Renal pelvis (tissue), 4 donors: Measurements from ENCODE around the gene SEC61G. TPM values are rescaled to one million over a fixed set of nuclear protein-coding genes. Genes with fewer than 3 reads are reported as not detected.
A peak's percentile ranks its signal among the peaks of the same experiment; 100 is the strongest.

ENCODE experiments used
- DNase-seq: peaks from one replicate; pipeline ENCODE4 v3.0.0-alpha.2; 2013
- polyA plus RNA-seq, 3 donors: library from polyadenylated mRNA; unstranded; fragments of 120-200 nt; gene quantifications; one replicate each; pipeline ENCODE4 v1.2.1, GENCODE V29; 2013; ENCODE audit not compliant: insufficient read length in 3 of 3

SEC61G gene
- polyA plus RNA-seq, 3 donors: 163 to 183 (median 170) TPM

DNA sequence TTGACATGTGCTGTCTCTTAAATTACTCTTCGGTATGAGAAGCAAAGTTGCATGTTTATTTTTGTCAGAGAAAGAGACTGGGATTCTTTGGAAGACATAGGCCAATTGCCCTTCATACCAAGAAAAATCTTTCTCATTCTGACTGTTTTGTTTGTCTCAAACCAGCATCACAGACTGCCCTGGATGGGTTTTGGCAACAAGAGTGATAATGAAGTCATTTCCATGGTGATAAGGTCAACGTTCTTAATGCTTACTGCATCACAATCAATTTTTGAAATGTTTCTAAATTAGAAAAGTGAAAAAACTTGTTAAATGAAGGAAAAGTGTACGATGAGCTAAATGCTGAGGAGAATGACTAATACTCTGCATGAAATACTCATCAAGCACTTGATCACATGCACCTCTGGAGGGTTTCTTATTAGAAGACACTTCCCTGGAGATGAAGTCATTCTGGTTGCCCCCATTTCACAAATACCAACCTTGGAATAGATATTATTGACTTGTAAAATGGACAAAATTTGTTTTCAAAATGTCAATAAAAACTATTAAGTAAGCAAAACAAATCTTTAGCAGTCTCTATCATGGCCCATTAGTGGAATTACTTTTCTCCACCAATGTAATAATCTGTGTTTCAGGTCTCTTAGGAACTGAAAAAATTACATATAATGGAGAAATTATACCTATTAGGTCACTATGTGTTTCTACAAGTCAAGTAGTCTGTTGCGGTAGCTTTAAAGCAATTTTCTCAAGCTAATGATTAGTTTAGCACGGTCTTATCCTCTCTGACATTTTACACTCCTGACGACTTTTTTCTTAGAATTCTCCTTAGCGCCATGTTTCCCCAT lies 19.9 kb upstream of the SEC61G start:
- no peak for DNase-seq

DNA sequence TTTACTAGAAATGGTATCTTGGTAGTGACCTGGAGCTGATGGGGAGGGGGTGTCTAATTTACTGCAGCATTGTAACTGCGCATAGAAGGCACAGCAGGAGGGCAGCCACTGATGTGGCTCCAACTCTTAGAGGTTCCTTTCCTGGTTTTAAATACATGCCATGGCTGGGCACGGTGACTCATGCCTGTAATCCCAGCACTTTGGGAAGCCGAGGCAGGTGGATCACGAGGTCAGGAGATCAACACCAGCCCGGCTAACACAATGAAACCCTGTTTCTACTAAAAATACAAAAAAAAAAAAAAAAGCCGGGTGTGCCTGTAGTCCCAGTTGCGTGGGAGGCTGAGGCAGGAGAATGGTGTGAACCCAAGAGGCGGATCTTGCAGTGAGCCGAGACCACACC lies 19.2 kb upstream of the SEC61G start:
- DNase-seq: no peak

DNA sequence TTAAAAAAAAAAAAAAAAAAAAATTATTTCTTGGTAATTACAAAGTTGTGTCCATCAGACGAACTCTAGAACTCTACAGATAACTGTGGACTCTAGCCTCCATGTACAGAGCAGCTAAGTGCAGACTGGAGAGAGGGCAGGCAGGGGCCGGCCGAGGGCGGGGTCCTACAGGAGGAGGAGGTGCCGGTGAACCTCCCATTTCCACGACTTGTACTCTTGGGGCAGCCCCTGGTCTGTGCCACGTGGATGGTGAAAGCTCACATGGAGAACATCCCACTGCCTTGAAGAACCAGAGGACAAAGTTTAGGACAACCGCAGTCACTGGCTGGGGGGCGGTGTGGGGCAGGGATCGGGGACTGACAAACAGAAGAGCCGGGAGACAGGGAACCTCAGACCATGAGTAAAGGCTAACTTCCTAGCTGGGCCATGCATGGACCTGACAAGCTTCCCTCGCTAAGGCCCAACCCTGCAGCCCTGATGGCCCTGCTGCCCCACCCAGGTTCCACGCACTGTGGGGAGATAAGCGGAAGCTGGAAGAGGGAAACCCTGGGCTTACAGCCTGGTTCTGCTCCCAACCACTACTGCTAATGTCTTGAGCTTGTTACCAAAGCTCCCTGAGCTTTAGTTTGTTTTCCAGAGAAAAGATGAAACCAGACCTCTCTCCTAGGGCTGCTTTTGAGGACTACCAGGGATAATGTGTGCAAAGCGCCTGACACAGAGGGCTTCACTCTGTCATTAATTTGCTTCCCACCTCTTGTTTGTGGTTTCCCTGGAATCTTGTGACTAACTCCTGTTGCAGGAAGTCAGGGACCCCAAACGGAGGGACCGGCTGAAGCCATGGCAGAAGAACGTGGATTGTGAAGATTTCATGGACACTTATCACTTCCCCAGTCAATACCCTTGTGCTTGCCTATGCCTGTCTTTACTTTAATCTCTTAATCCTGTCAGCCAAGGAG lies 16.1 kb upstream of the SEC61G start:
- no peak for DNase-seq

DNA sequence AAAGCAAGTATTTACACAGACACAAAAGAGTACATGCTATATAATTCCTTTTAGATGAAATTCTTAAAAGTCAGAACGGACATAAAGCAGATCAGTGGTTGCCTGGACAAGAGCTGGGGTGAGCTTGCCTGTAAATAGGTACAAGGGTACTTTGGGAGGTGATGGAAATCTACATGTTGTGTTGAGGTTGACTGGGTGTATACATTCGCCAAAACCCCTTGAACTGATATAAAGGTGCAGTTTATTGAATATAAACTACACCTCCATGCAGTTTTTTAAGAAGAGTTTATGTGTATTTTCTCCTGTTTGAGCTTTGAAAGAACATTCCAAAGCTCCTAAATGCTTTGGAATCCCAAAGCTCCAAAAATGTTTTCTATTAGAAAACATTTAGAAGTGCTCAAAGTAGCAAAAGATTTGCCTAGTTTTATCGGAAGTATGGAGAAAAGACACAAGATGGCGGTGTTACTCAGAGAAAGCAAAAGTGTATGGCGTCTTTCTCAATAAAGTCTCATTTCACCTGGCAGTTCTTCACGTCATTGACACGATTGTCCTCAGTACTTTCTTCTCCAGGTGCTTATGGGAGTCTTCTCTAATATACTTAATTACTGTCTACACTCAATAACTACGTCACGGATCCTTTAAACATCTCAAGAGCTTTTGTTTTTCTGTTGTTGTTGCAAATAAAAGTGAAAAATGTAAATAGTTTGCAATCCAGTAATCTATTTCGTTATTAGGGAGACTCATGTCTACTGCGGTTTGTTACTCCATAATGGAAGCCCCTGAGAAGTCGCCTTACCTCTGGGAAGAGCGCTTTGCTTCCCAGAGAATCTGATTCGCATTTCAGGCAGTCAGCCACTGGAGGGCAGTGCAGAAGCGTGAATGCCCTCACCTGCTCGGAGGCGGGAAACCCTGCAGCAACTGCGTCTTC lies 14.7 kb upstream of the SEC61G start:
- DNase-seq: peak; percentile 83

- DNase-seq: no peak
These were observed 10.2 kb upstream of the SEC61G start for GRCh38 chr7:54769203-54769602.

- DNase-seq: no peak
These were observed 5.8 kb upstream of the SEC61G start for GRCh38 chr7:54764861-54765260.

GRCh38 chr7:54757711-54758110 lies 1.3 kb downstream of the SEC61G start:
- DNase-seq: no peak

DNA sequence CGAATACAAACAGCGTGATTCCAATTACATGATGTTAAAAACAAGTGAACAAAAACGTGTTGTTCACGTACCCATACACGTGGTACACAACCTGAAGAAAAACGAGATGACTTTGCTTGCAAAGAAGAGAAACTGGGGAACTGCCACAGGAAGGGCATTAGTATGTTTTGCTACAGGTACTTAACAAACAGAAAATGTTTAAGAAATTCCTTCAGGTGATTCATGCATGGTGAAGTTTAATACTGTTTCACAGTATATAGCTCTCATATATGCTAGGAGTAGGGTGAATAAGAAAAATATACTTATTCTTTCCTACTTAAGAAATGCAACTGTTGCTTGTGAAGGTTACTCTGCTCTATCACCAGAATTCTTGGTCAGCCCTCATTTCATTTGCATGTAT lies 9.8 kb downstream of the SEC61G start:
- peak; percentile 12 for DNase-seq

DNA sequence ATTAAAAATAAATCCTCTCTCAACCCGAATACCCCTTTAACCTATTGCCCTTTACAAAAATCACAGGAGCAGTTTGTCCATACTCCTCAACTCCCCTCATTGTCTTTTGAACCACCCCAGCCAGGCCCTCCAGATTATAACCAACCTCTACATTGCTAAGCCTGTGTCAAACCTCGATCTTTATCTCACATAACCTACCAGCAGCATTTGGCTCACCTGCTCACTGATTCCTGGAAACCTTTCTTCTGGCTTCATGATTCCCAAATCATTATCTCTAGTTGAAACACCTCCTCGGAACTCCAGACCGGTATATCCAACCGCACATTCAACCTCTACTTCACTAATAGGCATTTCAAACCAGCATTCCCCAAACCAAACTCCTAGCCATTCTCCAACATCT lies 11.8 kb downstream of the SEC61G start:
- no peak for DNase-seq

DNA sequence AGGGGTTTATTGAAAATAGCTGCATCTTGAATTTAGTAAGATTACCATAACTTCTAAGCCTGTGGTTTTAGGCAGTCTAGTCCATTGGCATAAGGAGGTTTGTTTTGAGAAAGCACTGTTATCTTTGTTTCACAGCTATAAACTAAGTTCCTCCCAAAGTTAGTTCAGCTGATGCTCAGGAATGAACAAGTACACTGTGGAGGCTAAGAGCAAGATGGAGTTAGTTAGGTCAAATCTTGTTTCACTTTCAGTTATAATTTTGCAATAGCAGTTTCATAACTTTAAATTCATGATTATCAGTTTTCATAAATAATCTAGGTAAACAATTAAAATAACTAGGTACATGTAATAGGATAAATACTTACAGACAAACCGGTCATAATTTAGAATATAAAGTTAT lies 15.4 kb downstream of the SEC61G start:
- no peak for DNase-seq

- no peak for DNase-seq
These were observed 20.3 kb downstream of the SEC61G start for GRCh38 chr7:54738737-54739136.

DNA sequence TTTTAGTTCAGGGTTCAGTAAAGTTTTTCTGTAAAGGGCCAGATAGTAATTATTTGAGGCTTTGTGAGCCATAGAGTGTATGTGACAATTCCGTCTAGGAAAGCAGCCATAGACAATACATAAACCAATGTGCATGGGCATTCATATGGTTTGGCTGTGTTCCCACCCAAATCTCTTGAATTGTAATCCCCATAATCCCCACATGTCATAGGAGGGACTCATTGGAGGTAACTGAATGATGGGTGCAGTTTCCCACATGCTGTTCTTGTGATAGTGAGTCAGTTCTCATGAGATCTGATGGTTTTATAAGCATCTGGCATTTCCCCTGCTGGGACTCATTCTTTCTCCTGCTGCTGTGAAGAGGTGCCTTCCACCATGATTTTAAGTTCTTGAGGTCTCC lies 29.9 kb downstream of the SEC61G start:
- DNase-seq: no peak

DNA sequence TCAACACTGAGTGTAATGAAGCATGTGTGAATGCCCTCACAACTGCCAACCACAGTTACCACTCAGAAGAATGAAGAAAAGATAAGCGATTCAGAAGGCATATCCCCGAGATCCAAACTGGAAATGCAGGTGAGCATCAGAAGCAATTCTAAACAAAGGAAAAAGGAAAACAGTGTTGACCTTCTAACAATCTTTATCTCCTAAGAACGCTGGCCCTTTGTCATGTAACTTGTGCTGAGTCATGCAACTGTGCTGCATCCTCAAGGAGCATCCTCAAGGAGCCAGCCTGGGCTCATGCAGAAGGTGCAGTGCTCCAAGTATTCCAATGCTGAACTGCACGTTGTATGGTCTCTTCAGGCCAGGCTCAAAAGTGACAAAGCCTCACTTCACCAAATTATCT lies 30.6 kb downstream of the SEC61G start:
- DNase-seq: no peak

DNA sequence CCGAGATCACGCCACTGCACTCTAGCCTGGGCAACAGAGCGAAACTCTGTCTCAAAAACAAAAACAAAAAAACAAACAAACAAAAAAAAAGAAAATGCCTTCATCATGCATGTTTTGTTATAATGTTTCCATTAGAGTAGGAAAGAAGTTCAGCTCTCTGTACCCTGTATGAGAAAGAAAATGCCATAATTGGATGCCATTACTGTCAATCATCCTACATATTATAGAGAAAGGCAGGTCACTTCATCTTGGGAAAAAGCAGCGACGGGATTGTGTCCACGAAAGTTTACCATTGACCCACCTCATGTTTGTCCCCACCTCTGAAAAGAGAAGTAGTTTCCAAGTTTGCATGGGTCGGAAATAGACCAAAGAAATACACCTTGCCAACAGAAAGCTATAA lies 33.8 kb downstream of the SEC61G start:
- no peak for DNase-seq

DNA sequence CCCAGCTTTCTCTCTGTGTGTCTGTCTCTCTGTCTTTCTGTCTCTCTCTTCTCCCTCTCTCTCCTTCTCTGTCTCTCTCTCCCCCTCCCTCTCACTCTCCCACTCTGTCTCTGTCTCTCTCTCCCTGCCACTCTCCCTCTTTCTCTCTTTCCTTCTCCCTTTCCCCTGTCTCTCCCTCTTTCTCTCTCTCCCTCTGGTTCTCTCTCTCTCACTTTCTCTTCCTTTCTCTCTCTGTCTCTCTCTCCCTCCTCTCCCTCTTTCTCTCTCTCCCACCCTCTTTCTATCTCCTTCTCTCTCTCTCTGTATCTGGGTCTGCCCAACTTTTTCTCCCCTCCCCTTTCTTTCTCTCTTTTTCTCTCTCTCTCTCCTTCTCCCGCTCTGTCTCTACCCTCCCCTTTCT lies 36.5 kb downstream of the SEC61G start:
- DNase-seq: no peak

DNA sequence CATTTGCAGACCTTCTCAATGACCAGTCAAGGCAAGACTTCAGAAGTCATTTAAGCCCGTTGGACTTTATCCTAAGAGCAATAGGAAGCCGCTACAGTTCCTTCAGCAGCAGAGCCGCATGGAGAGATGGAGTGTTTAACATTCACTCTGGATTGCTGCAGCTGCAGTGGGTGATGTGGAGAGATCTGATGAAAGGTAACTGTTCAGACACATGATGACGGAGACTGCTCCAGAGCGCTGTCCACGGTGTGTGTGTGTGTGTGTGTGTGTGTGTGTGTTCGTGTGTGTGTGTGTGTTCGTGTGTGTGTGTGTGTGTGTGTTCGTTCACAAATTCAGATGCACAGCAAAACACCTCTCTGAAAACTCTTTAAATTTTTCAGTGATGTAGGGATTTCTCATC lies 37.0 kb downstream of the SEC61G start:
- no peak for DNase-seq

DNA sequence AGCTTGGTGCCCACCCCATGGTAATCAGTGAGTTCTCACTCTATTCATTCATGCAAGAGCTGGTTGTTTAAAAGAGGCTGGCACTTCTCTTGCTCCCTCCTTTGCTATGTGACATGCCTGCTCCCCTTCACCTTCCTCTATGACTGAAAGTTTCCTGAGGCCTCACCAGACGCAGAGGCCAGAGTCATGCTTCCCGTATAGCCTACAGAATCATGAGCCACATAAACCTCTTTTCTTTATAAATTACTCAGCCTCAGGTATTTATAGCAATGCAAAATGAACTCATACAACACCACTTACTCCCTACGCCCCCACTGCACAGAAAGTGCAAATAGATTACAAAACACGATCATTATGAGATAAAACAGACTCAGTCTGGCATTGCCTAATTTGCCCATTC lies 39.0 kb downstream of the SEC61G start:
- DNase-seq: no peak

DNA sequence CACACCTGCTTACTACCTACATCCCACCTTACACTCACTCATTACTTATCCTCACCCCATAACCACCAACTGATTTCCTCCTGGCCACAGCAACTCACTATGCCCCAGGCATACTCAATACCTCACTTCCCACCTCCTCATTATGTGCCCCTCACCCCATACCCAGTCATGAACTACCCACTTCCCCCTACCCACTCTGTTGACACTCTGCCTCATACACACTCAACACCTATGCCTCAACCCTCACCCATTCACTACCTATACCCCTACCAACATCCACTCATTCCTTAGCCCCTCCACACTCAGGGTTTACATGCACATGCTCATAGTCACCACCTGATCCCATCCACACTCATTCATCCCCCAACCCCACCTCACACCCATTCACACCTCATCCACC lies 39.6 kb downstream of the SEC61G start:
- no peak for DNase-seq

- DNase-seq: no peak
These were observed 46.2 kb downstream of the SEC61G start for GRCh38 chr7:54712820-54713219.

- no peak for DNase-seq
These were observed 47.0 kb downstream of the SEC61G start for GRCh38 chr7:54711900-54712595.

- no peak for DNase-seq
These were observed 49.7 kb downstream of the SEC61G start for GRCh38 chr7:54709283-54709682.
